IPS-NIHi7 (cell line): ENCODE data around the gene ADARB2.
A peak's percentile ranks its signal among the peaks of the same experiment; 100 is the strongest.
"Not testable (repeated sequence)": the region's sequence is repeated elsewhere in the genome, so short reads cannot be mapped to it uniquely, and the experiment has no call there.

Experiments used
- DNase-seq: peaks from one replicate; pipeline ENCODE4 v3.0.0; 2012; ENCODE audit warnings: mixed read lengths; ENCODE audit errors: extremely low spot score

Gene ADARB2

GRCh38 chr10:1643161-1643907, 94.0 kb downstream of the ADARB2 start:
- DNase-seq, result peak; percentile 84

GRCh38 chr10:1642600-1643160, 94.6 kb downstream of the ADARB2 start:
- DNase-seq, result no peak

GRCh38 chr10:1641402-1641801, 95.9 kb downstream of the ADARB2 start:
- no peak for DNase-seq

GRCh38 chr10:1638889-1639419, 98.4 kb downstream of the ADARB2 start:
- DNase-seq, result no peak

GRCh38 chr10:1635340-1635739, 102.0 kb downstream of the ADARB2 start:
- DNase-seq, result no peak

GRCh38 chr10:1634239-1634638, 103.1 kb downstream of the ADARB2 start:
- DNase-seq, result no peak

- no peak for DNase-seq
These were observed 103.5 kb downstream of the ADARB2 start for GRCh38 chr10:1633783-1634182.

- DNase-seq, result no peak
These were observed 104.7 kb downstream of the ADARB2 start for GRCh38 chr10:1632596-1632995.

GRCh38 chr10:1632141-1632540, 105.2 kb downstream of the ADARB2 start:
- no peak for DNase-seq

- DNase-seq, result no peak
These were observed 106.0 kb downstream of the ADARB2 start for GRCh38 chr10:1631282-1631681.

GRCh38 chr10:1630304-1630703, 107.0 kb downstream of the ADARB2 start:
- DNase-seq, result no peak

GRCh38 chr10:1629326-1630198, 107.8 kb downstream of the ADARB2 start:
- no peak for DNase-seq

GRCh38 chr10:1628757-1629156, 108.6 kb downstream of the ADARB2 start:
- DNase-seq, result no peak

- no peak for DNase-seq
These were observed 109.4 kb downstream of the ADARB2 start for GRCh38 chr10:1627945-1628344.

- DNase-seq, result no peak
These were observed 110.5 kb downstream of the ADARB2 start for GRCh38 chr10:1626835-1627234.

- no peak for DNase-seq
These were observed 110.9 kb downstream of the ADARB2 start for GRCh38 chr10:1626410-1626809.

GRCh38 chr10:1625731-1626130, 111.6 kb downstream of the ADARB2 start:
- no peak for DNase-seq

- no peak for DNase-seq
These were observed 112.2 kb downstream of the ADARB2 start for GRCh38 chr10:1625079-1625478.

GRCh38 chr10:1624240-1624639, 113.1 kb downstream of the ADARB2 start:
- DNase-seq, result no peak

GRCh38 chr10:1620803-1621202, 116.5 kb downstream of the ADARB2 start:
- DNase-seq, result no peak

GRCh38 chr10:1617376-1618317, 119.7 kb downstream of the ADARB2 start:
- DNase-seq, result not testable (repeated sequence)
